A673 (cell line): Measurements from ENCODE around the gene FNDC3B. TPM values are rescaled to one million over a fixed set of nuclear protein-coding genes. Genes with fewer than 3 reads are reported as not detected.

ENCODE experiments used
- BruUV-seq: library from RNA; stranded (reverse); fragments of 400-500 nt; replicated peaks from 2 replicates; lab custom pipeline; 2021; lab: Mats Ljungman, UMichigan
- CTCF ChIA-PET: fragments of 300-600 bp; sonication (Branson Sonifier 250); formaldehyde crosslinking; loops from one replicate; lab custom pipeline; 2022; ENCODE audit warnings: antibody characterized with exemption; lab: Charles Lee
- POLR2A ChIA-PET: fragments of 300-600 bp; sonication (Branson Sonifier 250); formaldehyde crosslinking; loops from one replicate; lab custom pipeline; 2022; ENCODE audit warnings: antibody characterized with exemption; ENCODE audit not compliant: low non-redundant PET; lab: Charles Lee
- DNase-seq: peaks from one replicate; pipeline ENCODE4 v3.0.0-alpha.2; 2015; ENCODE audit warnings: low spot score
- H3K27ac ChIP-seq: fragments of 200-600 bp; sonication (generic); 2 replicates; pipeline ENCODE4 v1.5.1; 2016; ENCODE audit warnings: mixed run types, low read depth, mild to moderate bottlenecking, mixed read lengths, antibody characterized with exemption, low read length; ENCODE audit not compliant: poor library complexity, severe bottlenecking
- H3K27me3 ChIP-seq: fragments of 200-600 bp; sonication (generic); replicated peaks from 2 replicates; pipeline ENCODE4 v1.6.1; 2017; ENCODE audit warnings: mixed run types, low read depth, mild to moderate bottlenecking, mixed read lengths, antibody characterized with exemption, low read length; ENCODE audit not compliant: insufficient read depth, poor library complexity
- H3K36me3 ChIP-seq: fragments of 200-600 bp; sonication (generic); 2 replicates; pipeline ENCODE4 v1.6.1; 2016; ENCODE audit warnings: mixed run types, mild to moderate bottlenecking, mixed read lengths, antibody characterized with exemption, low read length; ENCODE audit not compliant: insufficient read depth, poor library complexity, severe bottlenecking
- H3K4me1 ChIP-seq: fragments of 200-600 bp; sonication (generic); 2 replicates; pipeline ENCODE4 v1.6.1; 2017; ENCODE audit warnings: mixed run types, mild to moderate bottlenecking, mixed read lengths, antibody characterized with exemption, low read length; ENCODE audit not compliant: insufficient read depth, poor library complexity, severe bottlenecking
- H3K4me3 ChIP-seq: fragments of 200-600 bp; sonication (generic); 2 replicates; pipeline ENCODE4 v1.5.1; 2016; ENCODE audit warnings: low read depth, mixed run types, mild to moderate bottlenecking, mixed read lengths, low read length; ENCODE audit not compliant: poor library complexity, severe bottlenecking
- H3K9me3 ChIP-seq: fragments of 200-600 bp; sonication (generic); 2 replicates; pipeline ENCODE4 v1.6.1; 2016; ENCODE audit warnings: mixed run types, low read depth, mild to moderate bottlenecking, mixed read lengths, antibody characterized with exemption, low read length; ENCODE audit not compliant: poor library complexity, severe bottlenecking
- EZH2 ChIP-seq: fragments of 200-600 bp; sonication (generic); IDR thresholded peaks from 2 replicates; pipeline ENCODE4 v1.6.1; 2017; ENCODE audit warnings: borderline replicate concordance, low read depth, mild to moderate bottlenecking, mixed read lengths, antibody characterized with exemption, low read length; ENCODE audit not compliant: poor library complexity, severe bottlenecking
- intact Hi-C: fragments of 100-400 bp; cut with micrococcal nuclease; formaldehyde crosslinking; loops from one replicate; pipeline ENCODE4 v1.10.0; 2022; ENCODE audit not compliant: unreplicated experiment
- total RNA-seq: library from RNA; stranded (reverse); gene quantifications from 2 replicates; pipeline ENCODE4 v1.2.3, GENCODE V29; 2021
- TF ChIP-seq, protein P1 (sequence below): fragments of 300-800, 200-600 bp; sonication (generic); conservative IDR thresholded peaks from 2 replicates; pipeline ENCODE4 v1.5.1; 2017; ENCODE audit warnings: low read depth, mild to moderate bottlenecking, antibody characterized with exemption, low read length, moderate library complexity, mixed read lengths

FNDC3B gene
- total RNA-seq, 1 experiment from 2014 or later = 50.8 TPM

DNA sequence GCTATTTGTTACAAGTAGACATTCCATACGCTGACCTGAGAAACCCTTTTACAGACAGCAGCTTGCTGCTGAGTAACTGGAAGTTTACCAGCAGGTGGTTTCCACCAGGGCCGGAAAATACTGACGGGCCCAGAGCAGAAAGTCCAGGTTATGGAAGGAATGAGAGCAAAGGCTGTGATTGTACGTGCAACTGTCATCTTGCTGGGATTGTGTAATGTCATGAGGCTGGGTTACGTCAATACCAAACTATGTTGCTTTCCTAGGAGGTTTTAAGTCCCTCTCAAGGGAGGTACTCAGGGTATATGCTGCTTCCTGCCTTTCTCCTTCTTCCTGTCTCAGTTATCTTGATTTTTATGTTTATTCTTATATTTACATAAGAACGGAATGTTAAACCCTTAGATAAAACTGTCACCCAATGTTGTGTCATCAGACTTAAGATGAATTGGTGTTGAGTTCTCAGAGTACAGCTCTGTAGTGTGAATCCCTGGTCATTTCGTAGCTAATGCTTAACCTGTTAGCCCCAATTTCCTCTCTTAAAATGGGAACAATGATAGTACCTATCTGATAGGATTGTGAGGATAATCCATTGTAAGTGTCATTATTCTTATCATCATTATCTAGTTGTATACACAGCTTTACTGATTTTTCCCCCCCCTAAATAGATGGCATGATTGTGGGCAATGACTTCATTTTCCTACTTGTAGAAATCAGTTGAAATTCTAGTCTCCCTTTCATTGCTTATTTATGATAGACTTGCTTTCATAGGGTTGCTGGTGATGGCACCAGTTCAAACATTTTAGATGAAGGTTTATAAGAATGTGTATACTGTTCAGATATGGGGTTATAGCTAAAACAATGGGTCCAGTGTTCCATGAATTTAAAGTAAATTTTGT, 101.4 kb downstream of the FNDC3B start:
- peak; percentile 92 for DNase-seq
- POLR2A ChIA-PET = no interaction called here
- H3K27ac ChIP-seq = peak overlapping the region; percentile 77
- no TSS peak for BruUV-seq
- intact Hi-C loops = loop anchor here (5.0 kb wide), 1 partner anchor 268 kb away; no protein-coding TSS in a partner anchor
- H3K9me3 ChIP-seq = no peaks in the 10 kb centered on the region
- H3K4me1 ChIP-seq = peaks cover 62% of the 10 kb centered on the region
- TF ChIP-seq, protein P1, sequence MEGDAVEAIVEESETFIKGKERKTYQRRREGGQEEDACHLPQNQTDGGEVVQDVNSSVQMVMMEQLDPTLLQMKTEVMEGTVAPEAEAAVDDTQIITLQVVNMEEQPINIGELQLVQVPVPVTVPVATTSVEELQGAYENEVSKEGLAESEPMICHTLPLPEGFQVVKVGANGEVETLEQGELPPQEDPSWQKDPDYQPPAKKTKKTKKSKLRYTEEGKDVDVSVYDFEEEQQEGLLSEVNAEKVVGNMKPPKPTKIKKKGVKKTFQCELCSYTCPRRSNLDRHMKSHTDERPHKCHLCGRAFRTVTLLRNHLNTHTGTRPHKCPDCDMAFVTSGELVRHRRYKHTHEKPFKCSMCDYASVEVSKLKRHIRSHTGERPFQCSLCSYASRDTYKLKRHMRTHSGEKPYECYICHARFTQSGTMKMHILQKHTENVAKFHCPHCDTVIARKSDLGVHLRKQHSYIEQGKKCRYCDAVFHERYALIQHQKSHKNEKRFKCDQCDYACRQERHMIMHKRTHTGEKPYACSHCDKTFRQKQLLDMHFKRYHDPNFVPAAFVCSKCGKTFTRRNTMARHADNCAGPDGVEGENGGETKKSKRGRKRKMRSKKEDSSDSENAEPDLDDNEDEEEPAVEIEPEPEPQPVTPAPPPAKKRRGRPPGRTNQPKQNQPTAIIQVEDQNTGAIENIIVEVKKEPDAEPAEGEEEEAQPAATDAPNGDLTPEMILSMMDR = no peak
- no peak for TF ChIP-seq EZH2
- CTCF ChIA-PET = interaction anchor here (0.6 kb wide), 1 partner anchor 30 kb away, joined by 4 read pairs; no protein-coding TSS in a partner anchor
- no peak overlapping the region for H3K4me3 ChIP-seq
- H3K36me3 ChIP-seq = no peaks in the 10 kb centered on the region
- H3K27me3 ChIP-seq = no peaks in the 10 kb centered on the region

DNA sequence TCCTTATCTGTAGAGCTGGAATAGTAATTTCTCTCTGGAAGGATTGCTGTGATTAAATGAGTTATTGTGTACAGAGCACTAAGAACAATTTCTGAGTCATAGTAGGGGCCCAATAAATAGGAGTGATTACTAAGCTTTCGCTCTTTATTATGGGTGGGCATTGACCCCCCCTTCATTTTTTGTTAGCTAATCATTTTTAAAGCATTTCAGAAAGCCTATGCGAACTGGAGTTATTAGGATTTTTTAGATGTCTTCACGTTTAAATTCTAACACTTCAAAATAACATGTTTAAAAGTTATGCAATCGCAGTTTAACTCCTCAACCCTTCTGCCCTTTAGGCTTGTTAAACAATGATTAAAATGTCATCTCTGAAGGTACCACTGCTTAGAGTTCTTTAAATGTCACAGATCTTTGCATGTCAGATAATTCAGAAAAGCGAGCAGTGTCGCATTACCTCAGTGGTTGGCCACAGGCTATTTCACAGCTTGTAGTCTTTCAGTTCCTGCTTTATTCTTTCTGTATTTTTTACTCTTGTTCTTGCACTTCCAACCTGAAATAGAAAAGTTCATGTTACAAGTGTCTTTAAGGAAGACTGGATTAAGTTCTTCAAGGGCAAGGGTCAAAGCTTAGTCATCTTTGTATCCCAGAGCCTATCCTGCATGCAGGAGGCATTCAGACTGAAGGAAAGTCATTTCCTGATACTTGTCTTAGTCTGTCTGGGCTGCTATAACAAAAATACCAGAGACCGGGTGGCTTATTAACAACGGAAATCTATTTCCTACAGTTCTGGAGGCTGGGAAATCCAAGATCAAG, 102.9 kb downstream of the FNDC3B start:
- DNase-seq = peak; percentile 68
- Histone ChIP-seq H3K4me3 (no peak overlapping the region), H3K27ac (peak overlapping the region; percentile 77), H3K27me3 (no peaks in the 10 kb centered on the region), H3K9me3 (no peaks in the 10 kb centered on the region), H3K36me3 (no peaks in the 10 kb centered on the region), H3K4me1 (peaks cover 51% of the 10 kb centered on the region)
- no peak for TF ChIP-seq EZH2
- TF ChIP-seq, protein P1 = no peak
- BruUV-seq = no TSS peak
- ChIA-PET POLR2A (no interaction called here), CTCF (no interaction called here)
- intact Hi-C loops = loop anchor here (5.0 kb wide), 1 partner anchor 270 kb away; no protein-coding TSS in a partner anchor

DNA sequence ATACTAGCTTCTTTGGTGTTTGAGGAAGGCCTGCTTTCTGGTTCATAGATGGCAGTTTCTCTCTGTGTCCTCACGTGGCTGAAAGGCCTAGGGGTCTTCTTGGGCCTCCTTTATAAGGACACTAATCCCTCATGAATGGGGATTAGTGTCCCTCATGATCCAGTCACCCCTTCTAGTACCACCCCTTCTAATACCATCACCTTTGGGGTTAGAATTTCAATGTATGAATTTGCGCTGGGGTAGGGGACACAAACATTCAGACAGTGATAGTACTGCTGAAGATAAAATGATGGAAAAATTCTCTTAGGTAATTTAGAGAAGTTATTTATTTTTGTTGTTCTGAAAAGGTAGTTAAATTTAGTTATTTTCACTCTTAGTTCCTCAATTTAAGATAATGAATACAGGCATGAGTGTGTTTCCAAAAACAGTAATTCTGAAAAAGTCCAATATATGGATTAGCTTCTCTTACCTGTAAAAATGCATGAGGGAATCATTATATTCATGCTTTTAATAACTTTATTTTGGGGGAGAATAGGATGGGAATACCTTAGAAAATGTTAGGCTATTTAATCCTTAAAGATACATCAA, 103.6 kb downstream of the FNDC3B start:
- Histone ChIP-seq H3K36me3 (no peaks in the 10 kb centered on the region), H3K4me1 (peaks cover 44% of the 10 kb centered on the region), H3K4me3 (no peak overlapping the region), H3K9me3 (no peaks in the 10 kb centered on the region), H3K27me3 (no peaks in the 10 kb centered on the region), H3K27ac (peak overlapping the region; percentile 77)
- no peak for TF ChIP-seq EZH2
- no TSS peak for BruUV-seq
- ChIA-PET POLR2A (no interaction called here), CTCF (no interaction called here)
- intact Hi-C loops = loop anchor here (5.0 kb wide), 1 partner anchor 271 kb away; no protein-coding TSS in a partner anchor
- DNase-seq = no peak
